ENCODE measurements around the gene BDKRB2.

The BDKRB2 gene

DNA sequence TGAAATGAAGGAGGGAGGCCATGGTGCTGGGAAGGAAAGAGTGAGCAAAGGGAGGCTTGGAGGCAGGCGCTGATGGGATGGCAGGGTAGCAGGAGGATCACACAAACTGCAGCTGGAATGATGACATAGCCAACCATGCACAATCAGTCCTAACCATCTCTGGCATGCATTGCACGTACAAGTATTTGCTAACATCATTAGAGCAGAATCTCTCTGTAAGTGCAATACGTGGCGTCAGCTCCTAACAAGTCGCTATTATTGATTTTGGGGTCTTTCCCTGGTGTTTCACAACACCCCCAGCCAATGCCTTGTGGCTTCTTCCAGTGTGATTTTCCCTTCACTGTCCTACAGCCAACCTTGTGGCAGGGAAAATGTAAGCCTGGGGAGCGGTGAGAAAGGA is 69.9 kb downstream of the BDKRB2 start:
- DNase-seq: no peak

DNA sequence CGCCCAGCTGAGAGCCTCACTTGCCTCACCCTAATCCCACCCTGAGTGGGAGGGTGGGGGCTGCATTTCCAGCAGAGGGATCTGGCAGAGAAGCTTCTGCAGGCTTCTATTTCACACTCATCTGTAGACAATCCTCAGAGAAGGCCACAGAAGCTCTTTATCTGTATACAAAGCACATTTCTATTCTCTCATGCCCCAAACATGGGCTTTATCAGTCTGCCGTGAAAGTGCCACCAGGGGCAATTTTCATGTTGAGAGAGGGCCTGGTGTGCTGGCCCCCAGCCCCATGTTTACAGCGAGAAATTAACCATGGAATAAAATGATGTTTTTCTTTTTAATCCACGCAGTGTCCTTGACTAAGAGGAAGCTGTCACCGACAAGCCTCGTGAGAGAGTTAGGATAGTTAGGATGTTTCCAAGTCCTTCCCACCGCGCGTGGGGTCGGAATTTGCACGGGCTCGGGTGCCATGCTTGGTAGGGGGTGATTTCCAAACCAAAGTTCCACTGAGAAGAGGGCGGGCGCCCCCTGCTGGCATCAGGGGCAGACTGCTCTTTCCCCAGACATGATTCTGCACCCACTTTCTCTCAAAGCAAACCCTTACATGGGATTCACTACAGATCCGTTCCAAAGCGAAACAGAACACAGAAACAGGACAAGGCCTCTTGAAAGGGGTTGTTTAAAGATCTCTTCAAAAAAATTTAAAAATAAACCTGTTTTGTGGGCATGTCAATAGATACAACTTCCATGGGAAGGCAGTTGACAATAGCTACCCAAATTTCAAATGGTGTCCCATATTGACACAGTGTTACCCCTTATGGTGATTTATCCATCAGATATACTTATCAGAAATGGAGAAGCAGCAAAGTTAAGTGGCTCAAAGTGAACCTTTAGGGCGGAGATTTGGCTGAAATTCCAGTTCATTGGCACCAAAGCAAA is 70.8 kb downstream of the BDKRB2 start:
- DNase-seq: peak; percentile 80 to 82

DNA sequence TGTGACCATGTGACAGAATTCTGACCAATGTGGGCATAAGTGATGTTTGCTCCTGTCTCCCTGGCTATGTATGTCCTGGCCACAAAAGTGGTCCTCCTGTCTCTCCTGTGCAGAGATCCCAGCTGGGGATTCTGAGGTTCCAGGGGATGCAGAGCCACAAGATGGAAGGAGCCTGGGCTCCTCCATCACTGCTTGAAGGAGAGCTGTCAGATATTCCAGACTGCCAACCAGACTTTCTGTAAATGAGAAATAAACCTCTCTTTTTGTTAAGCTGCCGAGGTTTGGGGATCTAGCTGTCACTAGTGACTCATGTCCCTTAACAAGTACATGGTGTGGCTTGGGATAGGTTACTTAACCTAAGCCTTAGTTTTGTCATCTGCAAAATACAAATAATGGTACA is 73.3 kb downstream of the BDKRB2 start:
- DNase-seq: no peak

DNA sequence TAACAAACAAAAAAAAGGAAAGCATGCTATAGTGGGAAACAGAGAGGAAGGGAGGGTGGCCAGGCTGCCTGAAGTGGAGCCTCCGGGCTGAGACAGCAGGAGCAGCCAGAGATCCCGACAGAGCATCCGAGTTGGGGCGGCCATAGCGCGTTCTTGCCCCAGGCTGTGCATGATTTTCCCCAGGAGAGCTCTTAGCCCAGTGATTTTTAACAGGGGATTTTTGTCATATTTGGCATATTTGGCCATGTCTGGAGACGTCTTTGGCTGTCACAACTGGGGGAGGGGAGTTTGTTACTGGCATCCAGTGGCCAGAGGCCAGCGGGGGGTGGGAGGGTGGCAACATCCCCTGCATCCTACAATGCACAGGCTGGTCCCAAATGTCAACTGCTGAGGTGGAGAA is 74.9 kb downstream of the BDKRB2 start:
- DNase-seq: no peak

DNA sequence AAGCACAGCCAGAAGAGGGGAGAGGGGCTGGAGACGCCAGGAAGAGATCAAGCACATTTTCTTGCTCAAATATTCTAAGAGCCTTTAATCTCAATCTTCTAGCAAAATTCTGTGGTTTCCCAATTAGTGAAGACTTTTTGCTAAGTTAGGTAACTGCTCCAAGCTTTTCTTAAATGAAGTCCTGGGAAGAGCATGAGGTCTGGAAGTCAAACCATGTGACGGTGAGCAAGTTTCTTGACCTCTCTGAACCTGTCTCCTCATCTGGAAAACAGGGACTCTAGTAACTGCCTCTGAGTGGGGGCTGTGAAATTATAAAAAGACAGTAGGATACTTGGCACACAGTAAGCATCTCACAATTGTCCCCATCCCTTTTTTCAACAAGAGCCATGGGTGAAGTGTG is 75.5 kb downstream of the BDKRB2 start:
- no peak for DNase-seq

DNA sequence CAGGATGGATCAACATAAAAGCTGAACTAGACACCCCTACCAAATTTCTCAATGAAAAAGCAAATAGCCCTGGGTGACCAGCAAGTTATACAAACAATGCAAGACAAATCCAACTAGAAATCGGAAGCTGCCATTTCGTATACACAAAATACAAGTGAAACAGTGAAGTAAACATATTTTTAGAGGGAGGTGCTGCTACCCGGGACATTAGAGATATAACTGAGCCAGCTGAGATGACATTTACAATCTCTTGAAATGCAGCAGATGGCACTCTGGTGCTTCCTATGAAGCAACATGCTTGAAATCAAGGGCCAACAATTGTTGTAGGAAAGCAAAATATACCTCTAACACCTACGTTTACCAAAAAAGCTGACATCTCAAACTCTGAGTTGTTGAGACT is 76.8 kb downstream of the BDKRB2 start:
- DNase-seq: no peak

DNA sequence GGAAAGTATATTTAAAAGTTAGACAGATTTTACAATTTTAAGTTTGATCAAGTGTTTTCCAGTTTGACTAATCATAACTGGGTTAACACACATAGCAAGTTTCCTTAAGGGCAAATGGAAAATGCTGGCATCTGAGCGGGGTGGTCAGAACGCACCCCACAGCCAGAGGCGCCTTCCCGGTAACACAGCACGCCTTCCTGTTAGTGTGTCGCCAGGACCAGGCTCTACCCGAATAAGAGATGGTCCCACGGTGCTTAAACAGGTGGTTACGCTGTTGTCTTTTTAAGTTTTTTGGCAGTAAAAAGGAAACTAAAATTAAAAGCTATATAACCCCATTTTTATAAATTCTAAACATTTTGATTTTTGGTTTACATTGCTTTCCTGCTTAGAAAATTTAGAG is 79.4 kb downstream of the BDKRB2 start:
- DNase-seq: no peak

DNA sequence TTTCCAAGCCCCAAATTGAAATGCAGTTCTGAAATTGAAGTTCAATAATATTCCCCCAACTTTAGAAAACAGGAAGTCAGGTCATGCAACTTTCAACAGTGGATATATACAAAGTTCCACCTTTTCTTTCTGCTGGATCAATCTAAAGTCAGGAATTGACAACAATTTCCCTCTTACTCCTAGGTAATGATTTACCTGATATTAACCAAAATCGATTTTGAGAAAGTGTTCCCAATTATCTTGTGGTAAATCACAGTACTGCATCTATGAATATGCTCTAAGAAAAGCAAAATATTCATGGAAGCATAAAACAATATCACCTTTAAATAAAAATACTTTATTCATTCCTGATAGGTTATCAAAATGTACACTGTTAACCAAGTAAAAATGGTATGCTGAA is 79.8 kb downstream of the BDKRB2 start:
- DNase-seq: no peak

DNA sequence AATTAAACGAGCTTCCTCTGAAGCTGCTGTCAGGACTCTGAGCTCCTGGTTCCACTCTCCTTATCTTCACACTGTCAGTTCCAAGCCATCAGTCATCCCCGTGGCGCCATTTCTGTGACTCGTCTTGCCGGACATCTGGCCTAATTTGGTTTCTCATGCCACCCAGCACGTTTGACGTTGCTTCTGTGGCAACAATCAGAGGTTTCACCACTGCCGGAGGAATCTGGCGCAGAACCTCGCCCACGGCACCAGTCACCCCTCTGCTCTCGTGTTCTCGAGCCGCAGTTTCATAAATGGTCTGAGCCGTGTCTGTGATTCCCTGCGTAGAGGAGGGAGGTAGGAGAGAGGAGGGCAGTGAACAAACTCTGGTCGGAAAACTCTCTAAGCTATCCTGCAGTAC is 81.0 kb downstream of the BDKRB2 start:
- no peak for DNase-seq

DNA sequence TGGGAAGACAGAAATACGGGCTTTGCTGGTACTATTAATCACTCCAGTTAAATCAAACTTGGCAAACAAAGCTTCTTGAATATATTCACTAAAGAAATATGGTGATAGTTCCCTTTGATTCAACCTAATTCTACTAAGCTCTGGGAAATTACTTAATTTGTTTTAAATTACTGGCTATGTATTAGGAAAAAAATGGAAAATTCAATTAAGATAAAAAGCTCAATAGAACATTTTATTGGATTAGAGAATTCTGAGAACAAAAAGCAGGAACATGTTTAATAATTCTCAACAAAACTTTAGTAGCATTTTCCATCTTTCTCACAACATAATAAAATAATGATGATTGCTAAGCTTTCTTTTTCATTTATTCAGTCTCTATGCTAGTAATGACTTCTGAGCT is 81.6 kb downstream of the BDKRB2 start:
- DNase-seq: no peak

DNA sequence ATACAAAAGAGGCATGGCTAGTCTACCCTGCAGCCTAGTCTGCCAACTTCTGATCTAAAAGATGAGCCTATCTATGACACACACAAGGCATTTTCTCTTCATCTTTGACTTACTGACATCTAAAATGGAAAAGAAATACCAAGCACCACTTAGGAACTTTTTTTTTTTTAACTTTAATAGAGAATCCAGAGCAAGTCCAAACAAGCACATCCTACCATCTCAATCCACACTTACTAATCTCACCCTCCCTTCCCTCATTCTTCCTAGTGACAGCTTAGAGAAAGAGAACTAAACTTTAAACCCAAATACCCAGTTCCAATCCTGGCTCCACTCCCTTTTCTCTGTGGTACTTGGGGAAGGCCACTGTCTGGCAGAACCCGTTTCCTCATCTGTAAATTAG is 83.2 kb downstream of the BDKRB2 start:
- DNase-seq: no peak
